ENCODE data around the gene FCHO2. TPM values are rescaled to one million over a fixed set of nuclear protein-coding genes. Genes with fewer than 3 reads are reported as not detected.
"Not testable (repeated sequence)": the region's sequence is repeated elsewhere in the genome, so short reads cannot be mapped to it uniquely, and the experiment has no call there.

Gene FCHO2
- total and polyA plus RNA-seq, 4 donors: 20.7 to 60.9 (median 38.6) TPM

GRCh38 chr5:73007051-73007450 is 51.2 kb downstream of the FCHO2 start:
- ATAC-seq (ENCODE audit: insufficient read depth, low FRiP score) (no peak), DNase-seq (peak in 2 of 3 donors; percentile 19 to 29)
- no peak for TF ChIP-seq CTCF (IDR thresholded peaks at IDR 0.05; ENCODE audit: control extremely low read depth, extremely low read depth)
- H3K27me3 ChIP-seq (ENCODE audit: control insufficient read depth in 3 of 3, insufficient read depth in 3 of 3, low read length in 2 of 3): no peaks in the 10 kb centered on the region
- H3K4me3 ChIP-seq: no peak overlapping the region
- no peaks in the 10 kb centered on the region for H3K9me3 ChIP-seq (ENCODE audit: control insufficient read depth in 4 of 4, insufficient read depth in 3 of 4, low read length in 3 of 4)
- H3K9ac ChIP-seq (ENCODE audit: insufficient read depth in 1 of 2, low read length in 2 of 2): no peak overlapping the region
- H3K36me3 ChIP-seq (ENCODE audit: control insufficient read depth in 4 of 4, insufficient read depth in 4 of 4, low read length in 4 of 4): peaks cover 2 to 6% (median 4%) of the 10 kb centered on the region in 4 donors
- no peak overlapping the region for H3K27ac ChIP-seq (ENCODE audit: low read depth in 1 of 2, low read length in 1 of 2)
- H3K4me1 ChIP-seq (ENCODE audit: control insufficient read depth in 5 of 5, insufficient read depth in 5 of 5, low read length in 5 of 5): no peaks in the 10 kb centered on the region
- WGBS, 2 donors: 91 to 92% methylated on average over 4 of the region's 4 CpGs

GRCh38 chr5:73008831-73009230 is 53.0 kb downstream of the FCHO2 start:
- Histone ChIP-seq H3K27me3 (ENCODE audit: control insufficient read depth in 3 of 3, insufficient read depth in 3 of 3, low read length in 2 of 3) (no peaks in the 10 kb centered on the region), H3K4me1 (ENCODE audit: control insufficient read depth in 5 of 5, insufficient read depth in 5 of 5, low read length in 5 of 5) (no peaks in the 10 kb centered on the region), H3K27ac (ENCODE audit: low read depth in 1 of 2, low read length in 1 of 2) (no peak overlapping the region), H3K9me3 (ENCODE audit: control insufficient read depth in 4 of 4, insufficient read depth in 3 of 4, low read length in 3 of 4) (no peaks in the 10 kb centered on the region), H3K9ac (ENCODE audit: insufficient read depth in 1 of 2, low read length in 2 of 2) (no peak overlapping the region), H3K4me3 (no peak overlapping the region), H3K36me3 (ENCODE audit: control insufficient read depth in 4 of 4, insufficient read depth in 4 of 4, low read length in 4 of 4) (peaks cover 2 to 6% (median 4%) of the 10 kb centered on the region in 4 donors)
- DNase-seq: no peak
- no peak for TF ChIP-seq CTCF (IDR thresholded peaks at IDR 0.05; ENCODE audit: control extremely low read depth, extremely low read depth)
- no peak for ATAC-seq (ENCODE audit: insufficient read depth, low FRiP score)
- 93 to 95% methylated on average over 1 of the region's 1 CpG for WGBS, 2 donors

- H3K36me3 ChIP-seq (ENCODE audit: control insufficient read depth in 4 of 4, insufficient read depth in 4 of 4, low read length in 4 of 4); ATAC-seq (ENCODE audit: insufficient read depth, low FRiP score); H3K27me3 ChIP-seq (ENCODE audit: control insufficient read depth in 3 of 3, insufficient read depth in 3 of 3, low read length in 2 of 3); H3K9me3 ChIP-seq (ENCODE audit: control insufficient read depth in 4 of 4, insufficient read depth in 3 of 4, low read length in 3 of 4); H3K9ac ChIP-seq (ENCODE audit: insufficient read depth in 1 of 2, low read length in 2 of 2); H3K4me3 ChIP-seq; H3K27ac ChIP-seq (ENCODE audit: low read depth in 1 of 2, low read length in 1 of 2); DNase-seq; H3K4me1 ChIP-seq (ENCODE audit: control insufficient read depth in 5 of 5, insufficient read depth in 5 of 5, low read length in 5 of 5): not testable (repeated sequence)
- WGBS, 2 donors: 94 to 95% methylated on average over 9 of the region's 9 CpGs
Observed at GRCh38 chr5:73011612-73012011, 55.8 kb downstream of the FCHO2 start.

- DNase-seq (no peak), ATAC-seq (ENCODE audit: insufficient read depth, low FRiP score) (no peak)
- Histone ChIP-seq H3K4me1 (ENCODE audit: control insufficient read depth in 5 of 5, insufficient read depth in 5 of 5, low read length in 5 of 5) (peaks cover 0 to 2% (median 0%) of the 10 kb centered on the region in 5 donors), H3K9me3 (ENCODE audit: control insufficient read depth in 4 of 4, insufficient read depth in 3 of 4, low read length in 3 of 4) (no peaks in the 10 kb centered on the region), H3K4me3 (no peak overlapping the region), H3K9ac (ENCODE audit: insufficient read depth in 1 of 2, low read length in 2 of 2) (no peak overlapping the region), H3K27ac (ENCODE audit: low read depth in 1 of 2, low read length in 1 of 2) (no peak overlapping the region), H3K27me3 (ENCODE audit: control insufficient read depth in 3 of 3, insufficient read depth in 3 of 3, low read length in 2 of 3) (no peaks in the 10 kb centered on the region), H3K36me3 (ENCODE audit: control insufficient read depth in 4 of 4, insufficient read depth in 4 of 4, low read length in 4 of 4) (peaks cover 5 to 8% (median 8%) of the 10 kb centered on the region in 4 donors)
- no peak for TF ChIP-seq CTCF (IDR thresholded peaks at IDR 0.05; ENCODE audit: control extremely low read depth, extremely low read depth)
- WGBS, 2 donors: 96 to 100% methylated on average over 2 of the region's 2 CpGs
Observed at GRCh38 chr5:73018892-73019291, 63.1 kb downstream of the FCHO2 start.
